ENCODE measurements around the gene GPR21.

The GPR21 gene

DNA sequence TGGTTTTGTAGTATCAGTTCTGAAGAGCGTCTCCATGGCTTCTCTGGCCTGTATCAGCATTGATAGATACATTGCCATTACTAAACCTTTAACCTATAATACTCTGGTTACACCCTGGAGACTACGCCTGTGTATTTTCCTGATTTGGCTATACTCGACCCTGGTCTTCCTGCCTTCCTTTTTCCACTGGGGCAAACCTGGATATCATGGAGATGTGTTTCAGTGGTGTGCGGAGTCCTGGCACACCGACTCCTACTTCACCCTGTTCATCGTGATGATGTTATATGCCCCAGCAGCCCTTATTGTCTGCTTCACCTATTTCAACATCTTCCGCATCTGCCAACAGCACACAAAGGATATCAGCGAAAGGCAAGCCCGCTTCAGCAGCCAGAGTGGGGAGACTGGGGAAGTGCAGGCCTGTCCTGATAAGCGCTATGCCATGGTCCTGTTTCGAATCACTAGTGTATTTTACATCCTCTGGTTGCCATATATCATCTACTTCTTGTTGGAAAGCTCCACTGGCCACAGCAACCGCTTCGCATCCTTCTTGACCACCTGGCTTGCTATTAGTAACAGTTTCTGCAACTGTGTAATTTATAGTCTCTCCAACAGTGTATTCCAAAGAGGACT, 1.5 kb downstream of the GPR21 start:
- no peak for DNase-seq

DNA sequence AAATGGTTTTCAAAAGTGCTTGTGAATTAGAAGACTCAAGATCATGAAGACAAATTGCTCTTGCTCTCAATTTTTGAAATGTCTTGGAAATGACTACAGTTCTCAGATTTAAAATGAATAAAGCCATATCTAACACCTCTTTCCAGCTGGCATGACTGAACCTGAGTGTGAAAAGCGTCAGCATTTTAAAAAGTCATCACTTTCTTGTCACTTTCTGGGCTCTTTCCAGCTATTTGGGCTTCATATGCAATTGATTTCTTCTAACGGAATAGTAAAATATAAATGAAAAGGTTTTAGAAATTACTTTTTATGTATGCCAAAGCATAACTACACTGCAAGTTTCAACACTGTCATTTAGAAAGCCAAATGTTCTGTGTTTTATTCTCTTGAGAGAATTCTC, 2.3 kb downstream of the GPR21 start:
- no peak for DNase-seq

DNA sequence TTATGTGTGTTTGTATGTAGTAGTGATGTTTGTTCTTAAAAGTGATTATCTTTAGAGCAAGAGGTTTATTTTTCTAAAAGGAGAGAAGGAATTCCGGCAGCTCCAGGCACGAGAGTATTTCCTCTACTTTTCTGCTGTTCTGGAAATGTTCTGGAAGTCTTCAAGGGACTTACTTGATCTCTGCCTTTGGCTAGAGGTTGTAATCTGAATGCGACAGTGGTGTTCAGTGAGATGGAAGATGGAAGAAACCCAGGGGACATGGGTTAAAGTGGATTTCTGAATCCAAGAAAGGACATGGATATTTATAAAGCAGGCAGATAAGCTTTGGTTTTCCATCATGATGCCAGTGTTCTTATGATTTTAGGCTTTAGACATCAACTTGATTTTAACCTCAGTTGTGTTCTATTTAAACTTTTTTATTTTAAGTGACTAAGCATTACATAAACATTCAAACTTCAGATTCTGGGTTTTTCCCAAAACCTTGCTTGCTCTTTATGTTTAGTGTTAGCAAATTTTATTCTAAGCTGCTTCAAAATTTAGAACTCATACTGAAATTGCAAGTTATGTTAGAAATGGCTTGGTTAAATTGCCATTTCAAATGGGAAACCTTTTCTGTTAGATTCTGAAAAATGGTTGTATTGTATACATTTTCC, 3.6 kb downstream of the GPR21 start:
- no peak for DNase-seq

DNA sequence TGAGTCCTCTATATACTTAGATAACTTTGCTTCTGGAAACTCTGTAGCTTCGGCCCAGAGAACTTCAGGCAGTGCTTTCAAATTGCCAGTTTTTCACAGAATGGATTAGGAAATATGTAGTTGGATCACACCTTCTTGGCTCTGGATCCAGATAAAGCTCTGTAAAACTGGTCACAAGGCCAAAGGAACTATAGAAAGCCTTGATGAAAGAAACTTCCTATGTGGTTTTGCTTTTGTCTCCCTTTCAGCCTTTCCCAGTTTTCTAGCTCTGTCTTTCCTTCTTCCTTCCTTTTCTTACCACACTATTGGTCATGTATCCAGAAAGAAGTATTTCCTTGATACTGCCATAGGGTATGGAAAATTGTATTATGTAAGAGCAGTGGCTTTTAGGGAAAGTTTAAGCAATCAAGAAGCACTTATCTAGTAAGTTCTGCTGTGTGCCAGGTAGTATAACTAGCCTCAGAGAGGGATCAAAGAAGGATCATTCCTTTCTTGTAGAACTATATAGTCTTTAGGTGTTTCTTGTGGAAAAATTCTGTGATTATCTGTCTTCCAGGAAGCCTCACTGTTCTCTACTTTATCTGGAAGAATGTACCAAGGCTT, 6.3 kb downstream of the GPR21 start:
- DNase-seq = no peak

DNA sequence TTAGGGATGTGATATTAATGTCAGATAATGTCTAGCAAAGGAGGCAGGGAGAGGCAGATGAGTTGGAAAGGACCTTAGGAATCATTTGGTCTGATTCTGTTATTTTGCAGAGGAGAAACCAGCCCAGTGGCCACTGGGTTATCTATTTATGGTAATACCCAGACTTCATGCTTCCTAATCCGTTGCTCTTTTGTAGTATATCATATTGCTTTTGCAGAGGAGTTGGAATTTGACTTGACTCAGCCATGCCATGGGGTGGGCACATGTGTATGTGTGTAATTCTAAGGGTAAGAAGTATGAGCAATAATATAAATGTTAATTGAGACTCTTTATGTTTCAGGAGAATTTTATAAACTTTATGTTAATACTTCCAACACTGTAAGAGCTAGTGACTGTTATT, 7.3 kb downstream of the GPR21 start:
- DNase-seq = no peak

DNA sequence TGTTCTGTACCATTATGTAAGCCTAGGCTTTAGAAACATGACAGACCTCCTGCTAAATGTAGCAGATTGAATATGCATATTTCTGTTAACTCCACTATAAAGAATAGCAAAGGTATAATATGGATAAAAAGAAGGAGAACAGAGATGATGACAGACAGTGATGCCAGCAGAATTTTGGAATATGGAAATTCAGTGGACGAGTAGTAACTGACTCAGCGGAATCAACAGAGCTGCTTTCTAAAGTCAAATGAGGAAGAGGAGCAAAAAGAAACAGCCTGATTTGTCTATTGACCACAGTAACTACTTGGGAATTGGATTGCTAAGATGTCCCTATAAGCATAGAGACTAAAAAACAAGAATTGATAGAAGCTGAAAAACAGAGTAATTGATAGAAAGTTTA, 8.0 kb downstream of the GPR21 start:
- DNase-seq = no peak

DNA sequence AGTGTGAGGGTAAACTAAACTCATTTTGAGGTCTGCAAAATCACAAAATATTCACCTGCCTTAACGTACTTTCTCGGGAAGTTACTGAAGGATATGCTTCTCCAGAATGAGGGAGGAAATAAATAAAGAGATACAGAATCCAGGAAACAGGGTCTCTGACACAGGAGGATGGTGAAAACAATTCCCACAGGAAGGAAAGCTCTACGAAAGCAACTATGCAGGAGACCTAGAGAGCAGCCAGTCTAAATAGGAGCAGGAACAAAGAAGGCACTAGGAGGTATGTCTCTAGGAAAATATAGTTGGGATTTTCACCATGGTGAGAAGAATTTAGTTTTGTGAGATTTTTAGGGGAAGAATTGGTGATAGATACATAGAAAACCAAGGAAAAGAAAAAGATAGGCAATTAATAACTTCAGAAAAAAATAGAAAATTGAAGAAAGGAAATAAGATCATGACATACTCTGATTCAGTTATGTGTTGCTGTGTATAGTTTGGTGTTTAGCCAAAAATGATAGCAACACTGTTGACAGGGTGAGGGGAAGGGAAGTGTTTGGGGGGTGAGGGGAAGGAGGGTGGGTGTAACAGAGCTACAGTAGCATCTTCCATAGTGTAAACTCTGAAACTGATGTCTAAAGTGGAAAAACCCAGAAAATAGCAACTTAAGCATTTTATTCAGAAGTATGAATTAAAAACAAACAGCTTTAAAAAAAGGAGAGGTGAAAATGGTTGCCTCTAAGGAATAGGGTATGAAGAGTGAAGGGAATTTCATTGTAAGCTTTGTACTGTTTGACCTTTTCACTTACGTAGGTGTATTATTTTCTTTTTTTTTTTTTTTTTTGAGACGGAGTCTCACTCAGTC, 9.8 kb downstream of the GPR21 start:
- DNase-seq = no peak

DNA sequence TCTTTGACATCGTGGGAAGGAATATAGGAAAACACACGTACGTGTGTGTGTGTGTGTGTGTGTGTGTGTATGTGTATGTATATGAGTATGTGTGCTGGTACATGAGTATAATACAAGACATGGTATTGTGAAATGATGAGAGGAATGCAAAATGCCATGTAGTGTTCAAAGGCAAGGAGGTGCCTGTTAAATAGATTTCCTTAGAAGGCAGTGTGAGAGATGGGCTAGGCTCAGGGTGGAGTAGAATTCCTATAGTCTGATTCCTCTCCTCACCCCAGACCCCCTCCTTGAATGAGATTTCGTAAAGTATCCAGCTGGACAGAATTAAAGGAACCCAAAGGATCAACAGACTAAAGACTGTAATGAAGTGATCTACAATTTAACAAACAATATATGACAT, 11.1 kb downstream of the GPR21 start:
- no peak for DNase-seq

DNA sequence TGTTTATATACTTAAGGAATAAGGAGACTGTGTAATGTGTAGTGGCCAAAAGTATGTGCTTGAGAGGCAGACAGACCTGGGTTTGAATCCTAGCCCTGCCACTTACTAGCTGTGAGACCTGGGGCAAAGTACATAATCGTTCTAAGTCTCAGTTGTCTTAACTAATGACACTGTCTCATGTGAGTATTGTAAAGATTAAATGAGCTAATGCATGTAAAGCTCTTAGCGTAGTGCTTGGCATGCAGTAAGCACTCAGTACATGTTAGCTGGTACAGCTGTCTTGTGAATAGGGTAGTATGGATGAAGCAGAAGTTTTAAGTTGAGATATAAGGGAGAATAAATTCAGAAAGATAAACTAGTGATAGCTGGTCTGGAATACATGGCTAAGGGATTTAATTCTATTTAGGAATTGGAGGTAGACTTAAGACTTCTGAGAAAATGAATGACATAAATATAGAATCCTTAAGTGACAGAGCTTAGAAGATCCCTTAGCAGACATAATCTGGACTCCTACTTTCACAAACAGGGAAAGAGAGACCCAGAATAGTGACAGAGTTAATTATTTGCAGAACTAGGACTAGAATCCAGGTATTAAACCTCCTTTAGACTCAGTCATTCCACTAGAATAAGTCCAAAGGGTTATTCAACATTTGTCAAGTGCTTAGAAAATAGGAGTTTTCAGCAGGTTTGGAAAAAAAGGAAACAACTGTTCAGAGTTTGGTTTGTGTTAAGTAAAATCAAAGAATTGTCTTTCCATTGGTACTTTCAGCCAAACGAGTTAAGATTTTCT, 13.1 kb downstream of the GPR21 start:
- no peak for DNase-seq

DNA sequence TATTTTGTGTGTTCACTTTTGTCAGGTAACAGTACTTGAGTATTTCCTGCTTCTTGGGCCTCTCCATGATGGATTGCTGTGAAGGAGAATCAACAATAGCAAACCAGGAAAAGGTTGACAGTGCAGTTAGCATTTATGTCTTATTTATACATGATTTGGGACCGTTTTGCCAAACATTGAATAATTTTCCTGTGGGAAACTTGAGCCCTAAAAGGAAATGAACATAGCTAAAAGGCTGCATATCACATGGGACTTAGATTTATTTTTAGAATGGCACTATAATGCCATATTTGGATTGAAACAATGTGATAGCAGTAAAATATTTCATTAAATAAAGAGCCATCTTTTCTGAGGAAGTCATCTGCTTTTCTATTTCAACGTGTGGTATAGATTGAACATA, 15.3 kb downstream of the GPR21 start:
- no peak for DNase-seq

DNA sequence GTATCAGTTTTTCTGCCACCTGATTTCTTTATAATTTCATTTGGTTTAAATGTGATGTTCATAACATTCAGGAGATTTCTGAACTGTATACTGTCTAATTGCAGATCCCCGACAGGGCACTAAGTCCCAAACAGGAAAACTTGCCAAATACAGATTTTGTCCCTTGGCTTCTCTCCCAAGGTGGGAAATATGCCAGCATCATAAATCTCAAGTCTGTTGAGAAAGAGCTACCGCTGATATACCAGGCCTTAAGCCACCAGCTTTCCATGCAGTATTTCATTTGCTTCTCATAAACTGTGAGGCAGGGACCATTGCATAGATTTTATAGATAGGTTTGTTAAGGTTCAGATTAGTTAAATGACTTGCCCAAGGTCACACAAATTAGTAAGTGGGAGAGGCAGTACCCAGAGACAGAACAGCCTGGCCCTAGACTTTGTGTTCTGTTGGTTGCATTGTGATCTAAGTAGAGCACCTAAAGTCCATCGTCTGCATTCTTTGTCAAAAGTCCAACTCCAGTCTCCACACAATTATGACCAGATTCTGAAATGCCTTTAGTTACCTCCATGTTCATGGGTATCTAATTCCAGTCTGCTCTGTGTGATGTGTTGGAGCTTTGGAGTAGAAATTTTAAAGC, 16.2 kb downstream of the GPR21 start:
- no peak for DNase-seq

DNA sequence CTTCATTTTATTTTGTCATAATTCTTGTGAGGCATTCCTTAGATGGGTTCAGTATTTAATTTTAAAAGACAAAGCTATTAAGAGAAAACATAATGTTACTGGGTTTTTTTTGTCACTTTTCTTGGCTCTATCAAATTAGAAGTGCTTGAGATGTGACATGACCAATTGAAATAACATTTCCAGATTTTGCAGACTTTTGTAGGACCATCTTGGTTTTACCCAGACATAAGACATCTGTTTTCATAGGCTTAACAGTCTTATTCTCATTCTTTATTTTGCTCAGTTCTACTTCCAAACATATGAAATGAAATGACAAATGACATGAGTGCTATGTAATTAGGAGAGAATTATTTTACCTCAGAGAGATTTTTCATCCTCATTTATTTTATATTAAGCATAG, 19.6 kb downstream of the GPR21 start:
- no peak for DNase-seq

DNA sequence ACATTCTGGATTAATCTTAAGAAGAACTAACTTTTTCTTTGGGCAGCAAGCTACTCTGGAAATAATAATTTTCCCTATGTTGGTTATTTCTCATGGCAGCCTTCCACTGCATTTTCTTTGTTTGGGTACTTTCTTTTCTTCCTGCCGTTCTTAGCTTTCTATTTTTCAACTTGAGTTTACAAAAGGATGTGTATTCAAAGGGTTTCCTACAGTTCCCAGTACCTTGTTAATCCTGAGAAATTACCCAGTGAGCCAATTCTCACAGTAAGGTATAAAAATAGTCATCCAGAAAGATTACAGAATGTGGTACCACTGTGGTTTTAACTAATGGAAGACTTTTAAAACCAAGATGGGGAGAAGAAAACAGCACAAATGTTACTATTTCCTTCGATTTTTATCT, 20.2 kb downstream of the GPR21 start:
- no peak for DNase-seq

DNA sequence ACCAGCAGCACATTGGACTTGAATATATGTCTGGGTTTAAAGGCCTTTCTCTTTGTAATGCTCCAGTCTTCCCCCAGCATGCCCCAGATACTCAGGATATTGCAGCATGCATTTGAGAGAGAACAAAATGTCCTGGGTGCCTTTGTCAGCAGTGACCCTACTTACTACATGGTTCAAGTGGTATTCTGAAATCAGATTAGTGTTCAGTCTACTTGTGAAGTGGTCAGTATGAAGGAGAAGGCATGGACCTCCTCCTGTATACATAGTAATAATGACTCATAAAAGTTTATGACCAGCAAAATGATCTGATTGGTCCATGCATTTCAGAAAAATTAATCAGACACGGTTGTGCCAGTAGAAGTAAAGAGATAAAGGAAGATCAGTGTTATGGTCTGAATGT, 25.4 kb downstream of the GPR21 start:
- DNase-seq = no peak

DNA sequence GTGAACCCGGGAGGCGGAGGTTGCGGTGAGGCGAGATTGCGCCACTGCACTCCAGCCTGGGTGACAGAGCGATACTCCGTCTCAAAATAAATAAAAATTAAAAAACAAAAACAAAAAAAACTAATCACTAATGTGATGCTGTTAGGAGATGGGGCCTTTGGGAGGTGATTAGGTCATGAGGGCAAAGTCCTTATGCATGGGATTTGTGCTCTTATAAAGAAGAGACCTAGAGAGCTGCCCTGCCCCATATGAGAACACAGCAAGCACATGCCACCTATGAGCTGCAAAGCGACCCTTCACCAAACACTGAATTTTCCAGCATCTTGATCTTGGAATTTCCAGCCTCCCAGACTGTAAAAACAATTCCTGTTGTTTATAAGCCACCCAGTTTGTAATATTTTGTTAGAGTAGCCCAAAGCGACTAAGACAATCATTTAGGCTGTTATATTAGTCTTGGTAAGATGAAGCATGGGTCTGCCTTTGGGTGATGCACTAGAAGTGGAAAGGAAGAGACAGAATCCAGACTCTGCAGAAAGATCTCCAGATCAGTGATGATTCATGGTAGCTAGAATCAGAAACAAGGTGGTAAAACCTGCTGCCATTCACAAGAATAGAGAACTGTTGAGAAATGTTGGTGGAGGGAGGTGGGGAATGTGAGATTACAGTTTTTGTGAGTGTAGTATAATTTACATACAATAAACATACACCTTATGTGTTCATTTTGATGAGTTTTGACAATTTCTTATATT, 26.2 kb downstream of the GPR21 start:
- no peak for DNase-seq

DNA sequence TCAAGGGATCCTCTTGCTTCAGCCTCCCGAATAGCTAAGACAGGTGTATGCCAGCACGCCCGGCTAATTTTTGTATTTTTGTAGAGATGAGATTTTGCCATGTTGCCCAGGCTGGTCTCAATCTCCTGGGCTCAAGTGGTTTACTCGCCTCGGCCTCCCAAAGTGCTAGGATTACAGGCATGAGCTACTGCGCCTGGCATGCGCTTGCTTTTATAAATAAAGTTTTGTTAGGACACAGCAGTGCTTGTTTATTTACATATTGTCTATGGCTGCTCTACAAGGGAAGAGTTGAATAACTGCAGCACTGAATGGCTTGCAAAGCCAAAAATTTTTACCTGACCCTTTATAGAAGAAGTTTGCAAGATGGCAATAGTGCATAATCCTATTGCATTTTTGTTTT, 27.7 kb downstream of the GPR21 start:
- DNase-seq = no peak

DNA sequence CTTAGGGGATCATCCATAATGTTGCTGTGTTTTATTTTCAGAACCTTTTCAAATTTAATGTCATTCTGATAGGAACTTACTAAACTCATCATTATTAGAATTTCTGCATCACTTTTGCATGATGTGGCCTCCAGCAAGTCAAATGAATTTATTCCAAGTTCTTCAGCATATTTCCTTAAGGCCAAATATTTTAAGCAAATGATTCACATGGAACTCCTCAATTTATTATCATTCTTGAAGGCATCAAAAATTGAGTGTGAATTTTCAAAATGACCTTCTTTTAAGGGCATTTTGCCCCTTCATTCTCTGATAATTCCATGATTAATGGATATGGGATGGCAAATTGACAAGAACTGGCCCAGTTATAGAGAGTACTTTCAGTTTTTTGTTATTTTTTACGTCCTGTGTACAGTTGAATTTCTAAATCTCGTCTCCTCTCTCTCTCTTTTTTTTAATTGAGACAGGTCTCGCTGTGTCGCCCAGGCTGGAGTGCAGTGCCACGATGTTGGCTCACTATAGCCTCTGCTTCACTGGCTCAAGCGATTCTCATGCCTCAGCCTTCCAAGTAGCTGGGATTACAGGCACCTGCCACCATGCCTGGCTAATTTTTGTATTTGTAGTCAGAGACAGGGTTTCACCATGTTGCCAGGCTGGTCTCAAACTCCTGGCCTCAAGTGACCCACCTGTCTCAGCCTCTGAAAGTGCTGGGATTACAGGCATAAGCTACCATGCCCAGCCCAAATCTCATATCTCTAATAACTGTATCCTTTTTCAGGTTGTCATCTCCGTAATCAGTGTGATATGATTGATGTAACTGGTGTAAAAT, 29.1 kb downstream of the GPR21 start:
- DNase-seq = no peak

DNA sequence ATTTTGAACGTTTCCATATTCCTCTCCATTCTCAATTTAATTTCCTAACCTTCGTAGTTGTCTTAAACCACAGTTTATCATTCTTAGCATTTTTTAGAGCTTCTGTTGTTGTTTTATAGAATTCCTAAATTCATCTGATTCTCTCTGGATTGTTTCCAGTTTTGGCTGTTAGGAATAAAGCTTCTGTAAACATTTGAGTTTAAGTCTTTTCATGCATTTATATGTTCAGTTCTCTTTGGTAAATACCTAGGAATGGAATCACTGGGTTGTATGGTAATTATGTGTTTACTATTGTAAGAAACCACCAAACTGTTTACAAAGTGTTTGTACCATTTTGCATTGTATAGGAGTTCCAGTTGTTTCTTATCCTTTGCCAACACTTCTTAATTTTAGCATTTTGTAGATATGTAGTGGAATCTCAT, 29.7 kb downstream of the GPR21 start:
- no peak for DNase-seq

DNA sequence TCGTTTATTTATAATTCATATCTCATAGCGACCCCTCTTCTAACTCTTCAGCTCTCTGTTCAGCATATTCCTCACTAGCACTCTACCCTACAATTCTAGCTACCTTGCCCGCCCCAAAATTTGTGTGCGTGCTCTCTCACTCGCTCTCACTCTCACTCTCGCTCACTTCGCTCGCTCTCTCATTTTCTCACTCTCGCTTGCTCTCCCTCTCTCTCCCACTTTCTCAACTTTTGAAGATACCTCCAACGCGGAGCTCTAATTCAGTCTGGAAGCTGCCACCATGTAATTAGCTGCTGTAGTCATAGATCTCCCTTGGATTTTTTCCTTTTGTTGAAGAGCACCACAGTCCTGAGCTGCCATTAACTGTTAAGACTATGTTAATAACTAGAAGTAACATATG, 30.4 kb downstream of the GPR21 start:
- DNase-seq = no peak

DNA sequence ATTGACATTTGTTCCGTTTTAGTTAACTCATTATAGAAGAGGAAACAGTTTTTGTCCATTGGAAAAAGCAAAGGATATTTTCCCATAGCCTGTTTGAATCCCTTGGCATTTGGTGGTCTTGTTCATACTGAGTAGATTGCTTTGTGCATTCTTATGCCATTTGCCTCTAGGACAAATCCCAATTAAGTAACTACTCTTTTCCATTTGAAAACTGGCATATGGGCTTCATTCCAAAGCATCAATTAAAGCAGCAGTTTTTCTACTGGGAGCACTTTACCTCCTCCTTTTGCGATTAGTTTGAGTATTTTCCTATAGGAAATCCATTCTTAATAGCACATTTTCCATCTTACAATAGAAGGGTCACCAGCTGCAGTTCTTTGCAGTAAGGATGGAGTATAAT, 31.2 kb downstream of the GPR21 start:
- DNase-seq = no peak

DNA sequence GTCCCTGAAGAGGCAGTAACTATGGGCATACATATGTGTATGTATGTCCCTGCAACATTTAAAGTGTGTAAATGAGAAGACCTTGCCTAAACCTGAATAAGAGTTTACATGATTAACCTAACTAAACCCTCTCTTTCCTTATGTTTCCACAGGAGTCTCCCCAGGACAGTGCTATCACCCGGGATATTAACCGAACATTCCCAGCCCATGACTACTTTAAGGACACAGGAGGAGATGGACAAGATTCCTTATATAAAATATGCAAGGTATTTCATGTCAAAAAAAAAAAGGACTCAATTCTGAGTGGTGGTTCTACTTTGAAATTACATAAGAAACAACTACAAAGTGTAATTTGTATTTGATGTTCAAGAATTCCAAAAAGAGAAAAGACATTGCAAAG, 31.7 kb downstream of the GPR21 start:
- no peak for DNase-seq
